Common myeloid progenitor, CD34-positive (primary cell): ENCODE data around the gene AGBL4.

Experiments
- CTCF ChIA-PET: fragments of 350-600 bp; sonication (Branson Sonifier 250); formaldehyde crosslinking; loops from one replicate; lab custom pipeline; 2021; ENCODE audit warnings: antibody characterized with exemption; lab: Charles Lee
- POLR2A ChIA-PET: fragments of 350-600 bp; sonication (Branson Sonifier 250); formaldehyde crosslinking; loops from one replicate; lab custom pipeline; 2021; ENCODE audit warnings: antibody characterized with exemption; lab: Charles Lee
- DNase-seq, 3 donors: peaks; one replicate each; pipeline versions ENCODE4 v3.0.0 to v3.0.0-alpha.2; 2013
- H3K27ac ChIP-seq, 2 experiments: 1 replicate in 1 of 2; 2 replicates in 1 of 2; pipeline ENCODE4 v1.7.0; 2013; ENCODE audit warnings: inconsistent platforms in 2 of 2, low read length in 2 of 2, mild to moderate bottlenecking in 2 of 2, low read depth in 1 of 2, moderate library complexity in 1 of 2; ENCODE audit not compliant: severe bottlenecking in 2 of 2, insufficient read depth in 1 of 2, poor library complexity in 1 of 2
- H3K27me3 ChIP-seq, 5 experiments: replicated peaks in 2 of 5; 1 replicate in 3 of 5; 2 replicates in 2 of 5; pipeline versions ENCODE4 v1.6.1 to v1.7.0; 2013; ENCODE audit warnings: low read length in 4 of 5, mild to moderate bottlenecking in 2 of 5, moderate library complexity in 2 of 5, inconsistent platforms in 1 of 5; ENCODE audit not compliant: insufficient read depth in 5 of 5, control insufficient read depth in 4 of 5
- H3K36me3 ChIP-seq, 4 experiments: 1 replicate in 2 of 4; 2 replicates in 2 of 4; pipeline versions ENCODE4 v1.6.1 to v1.7.0; 2013; ENCODE audit warnings: low read length in 3 of 4, control low read depth in 1 of 4, mild to moderate bottlenecking in 1 of 4; ENCODE audit not compliant: control insufficient read depth in 4 of 4, insufficient read depth in 4 of 4
- H3K4me1 ChIP-seq, 4 experiments: 1 replicate in 3 of 4; 2 replicates in 1 of 4; pipeline versions ENCODE4 v1.6.1 to v1.7.1; 2013; ENCODE audit warnings: low read length in 3 of 4, mild to moderate bottlenecking in 3 of 4, control low read depth in 1 of 4, inconsistent platforms in 1 of 4, moderate library complexity in 1 of 4; ENCODE audit not compliant: control insufficient read depth in 4 of 4, insufficient read depth in 4 of 4; ENCODE audit errors: control extremely low read depth in 1 of 4
- H3K4me3 ChIP-seq, 7 experiments: 1 replicate in 4 of 7; 2 replicates in 3 of 7; pipeline versions ENCODE4 v1.5.1 to v1.7.0; 2013; ENCODE audit warnings: mild to moderate bottlenecking in 7 of 7, low read length in 6 of 7, moderate library complexity in 6 of 7, inconsistent platforms in 2 of 7, low read depth in 2 of 7, control low read depth in 1 of 7; ENCODE audit not compliant: insufficient read depth in 4 of 7, control insufficient read depth in 1 of 7; ENCODE audit errors: extremely low read depth in 1 of 7
- H3K9me3 ChIP-seq, 5 experiments: 1 replicate in 4 of 5; 2 replicates in 1 of 5; pipeline versions ENCODE4 v1.6.1 to v1.7.1; 2013; ENCODE audit warnings: low read length in 4 of 5, mild to moderate bottlenecking in 2 of 5, inconsistent platforms in 1 of 5, low read depth in 1 of 5, moderate library complexity in 1 of 5; ENCODE audit not compliant: control insufficient read depth in 4 of 5, insufficient read depth in 2 of 5; ENCODE audit errors: control extremely low read depth in 1 of 5
- WGBS: methylation state at CpG from one replicate; pipeline ENCODE4 v1.1.5; 2013; ENCODE audit not compliant: insufficient coverage; 5-methylcytosine and 5-hydroxymethylcytosine counted together

AGBL4 gene

GRCh38 chr1:49185450-49185980 is 838.2 kb downstream of the AGBL4 start:
- ChIA-PET CTCF (interaction anchor here (1.5 kb wide), 1 partner anchor 28 kb away, joined by 3 read pairs; no protein-coding TSS in a partner anchor), POLR2A (no interaction called here)
- Histone ChIP-seq H3K4me3 (no peak overlapping the region), H3K27ac (no peak overlapping the region), H3K36me3 (no peaks in the 10 kb centered on the region), H3K9me3 (peaks cover 0 to 1% (median 0%) of the 10 kb centered on the region in 5 experiments), H3K4me1 (no peaks in the 10 kb centered on the region), H3K27me3 (no peaks in the 10 kb centered on the region)
- DNase-seq = no peak
- 86% methylated on average over 3 of the region's 4 CpGs for WGBS

- no peak for DNase-seq
- Histone ChIP-seq H3K4me1 (no peaks in the 10 kb centered on the region), H3K27ac (no peak overlapping the region), H3K27me3 (no peaks in the 10 kb centered on the region), H3K36me3 (no peaks in the 10 kb centered on the region), H3K9me3 (peaks cover 0 to 1% (median 0%) of the 10 kb centered on the region in 5 experiments), H3K4me3 (no peak overlapping the region)
- POLR2A ChIA-PET = no interaction called here
- CTCF ChIA-PET = no interaction called here
Observed at GRCh38 chr1:49183489-49183888, 840.3 kb downstream of the AGBL4 start.

GRCh38 chr1:49181033-49181432 is 842.7 kb downstream of the AGBL4 start:
- Histone ChIP-seq H3K27me3 (no peaks in the 10 kb centered on the region), H3K9me3 (no peaks in the 10 kb centered on the region), H3K4me3 (no peak overlapping the region), H3K27ac (no peak overlapping the region), H3K36me3 (no peaks in the 10 kb centered on the region), H3K4me1 (no peaks in the 10 kb centered on the region)
- POLR2A ChIA-PET = no interaction called here
- DNase-seq = no peak
- CTCF ChIA-PET = no interaction called here
- WGBS = 100% methylated on average over 2 of the region's 2 CpGs

GRCh38 chr1:49171941-49172593 is 851.7 kb downstream of the AGBL4 start:
- Histone ChIP-seq H3K27me3 (no peaks in the 10 kb centered on the region), H3K4me3 (no peak overlapping the region), H3K36me3 (no peaks in the 10 kb centered on the region), H3K27ac (no peak overlapping the region), H3K9me3 (no peaks in the 10 kb centered on the region), H3K4me1 (no peaks in the 10 kb centered on the region)
- WGBS = 100% methylated on average over 1 of the region's 2 CpGs
- ChIA-PET CTCF (no interaction called here), POLR2A (no interaction called here)
- DNase-seq = no peak

GRCh38 chr1:49166031-49166430 is 857.7 kb downstream of the AGBL4 start:
- POLR2A ChIA-PET = no interaction called here
- WGBS = no CpG with 5 or more reads among the region's 2 CpGs
- H3K4me1 ChIP-seq = no peaks in the 10 kb centered on the region

GRCh38 chr1:49163031-49163430 is 860.7 kb downstream of the AGBL4 start:
- Histone ChIP-seq H3K27me3 (no peaks in the 10 kb centered on the region), H3K36me3 (no peaks in the 10 kb centered on the region), H3K4me3 (no peak overlapping the region), H3K27ac (no peak overlapping the region), H3K4me1 (no peaks in the 10 kb centered on the region), H3K9me3 (no peaks in the 10 kb centered on the region)
- CTCF ChIA-PET = no interaction called here
- POLR2A ChIA-PET = no interaction called here
- 73% methylated on average over 1 of the region's 2 CpGs for WGBS
- DNase-seq = no peak

More at GRCh38 chr1:49166031-49166430, 857.7 kb downstream of the AGBL4 start:
- Histone ChIP-seq H3K36me3 (no peaks in the 10 kb centered on the region), H3K27me3 (no peaks in the 10 kb centered on the region), H3K4me3 (no peak overlapping the region), H3K9me3 (no peaks in the 10 kb centered on the region), H3K27ac (no peak overlapping the region)
- CTCF ChIA-PET = no interaction called here
- DNase-seq = no peak

- WGBS = 89% methylated on average over 6 of the region's 6 CpGs
- POLR2A ChIA-PET = no interaction called here
Observed at GRCh38 chr1:49160677-49161076, 863.1 kb downstream of the AGBL4 start.

More at GRCh38 chr1:49160677-49161076, 863.1 kb downstream of the AGBL4 start:
- H3K27ac ChIP-seq = no peak overlapping the region
- no peaks in the 10 kb centered on the region for H3K27me3 ChIP-seq
- H3K9me3 ChIP-seq = no peaks in the 10 kb centered on the region
- no peaks in the 10 kb centered on the region for H3K4me1 ChIP-seq
- no peak for DNase-seq
- no peaks in the 10 kb centered on the region for H3K36me3 ChIP-seq
- no peak overlapping the region for H3K4me3 ChIP-seq
- CTCF ChIA-PET = no interaction called here
